ENCODE results near the gene CCDC91.

DNA sequence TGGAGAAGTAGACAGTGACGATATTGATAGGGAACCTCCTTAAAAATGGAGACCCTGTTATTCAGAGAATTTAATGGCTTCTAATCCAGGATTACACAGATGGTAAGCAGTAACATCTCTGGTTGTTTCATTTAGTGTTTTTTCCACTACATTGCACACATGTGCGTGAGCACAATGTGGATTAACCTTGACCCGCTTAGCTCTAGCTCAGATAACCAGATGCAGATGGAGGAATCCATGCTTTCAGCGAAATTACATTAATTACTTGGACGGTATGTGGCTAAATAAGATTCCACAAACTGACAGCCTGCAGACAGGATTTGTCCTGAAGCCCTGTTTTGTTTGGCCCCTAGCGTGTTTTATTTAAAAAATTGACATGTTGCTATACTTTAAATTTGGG is 378.4 kb downstream of the CCDC91 start:
- TF ChIP-seq REST (IDR thresholded peaks at IDR 0.05; ENCODE audit: insufficient read depth in 1 of 2, low read depth in 2 of 2, low read length in 2 of 2), result no peak
- TF ChIP-seq POLR2AphosphoS5 (IDR thresholded peaks at IDR 0.05; ENCODE audit: low read depth, low read length), result no peak
- no peak for TF ChIP-seq TAF1 (IDR thresholded peaks at IDR 0.05; ENCODE audit: borderline replicate concordance, insufficient read depth, low read length)

Data from PFSK-1 (cell line).